IMR-90 (cell line): ENCODE results near the gene AHCTF1. TPM values are rescaled to one million over a fixed set of nuclear protein-coding genes. Genes with fewer than 3 reads are reported as not detected.

Experiments used
- ATAC-seq: fragments of 200-7000 bp; cut with Tn5 transposase; 2 replicates; pipeline ENCODE4 v1.9.1; 2020; ENCODE audit warnings: low read depth, mild to moderate bottlenecking, moderate library complexity
- BruUV-seq: library from RNA; stranded (reverse); fragments of 400-500 nt; replicated peaks from 2 replicates; lab custom pipeline; 2021; lab: Mats Ljungman, UMichigan
- CTCF ChIA-PET: fragments of 300-600 bp; formaldehyde crosslinking; extraction: SDS; loops from one replicate; lab custom pipeline; 2021; ENCODE audit warnings: antibody characterized with exemption; lab: Yijun Ruan, JAX
- POLR2A ChIA-PET: fragments of 300-600 bp; sonication (Branson Sonifier 250); formaldehyde crosslinking; loops from one replicate; lab custom pipeline; 2022; ENCODE audit warnings: antibody characterized with exemption; ENCODE audit not compliant: unreplicated experiment; lab: Charles Lee
- DNase-seq: peaks from one replicate; pipeline ENCODE4 v3.0.0; 2013
- H2AFZ ChIP-seq: replicated peaks from 2 replicates; pipeline ENCODE3; 2013; ENCODE audit warnings: low read length, mild to moderate bottlenecking; ENCODE audit not compliant: poor library complexity
- H2AK5ac ChIP-seq: 2 replicates; pipeline ENCODE4 v1.6.1; 2013; ENCODE audit warnings: low read depth, low read length, inconsistent platforms
- H2AK9ac ChIP-seq: replicated peaks from 2 replicates; pipeline ENCODE3; 2013; ENCODE audit warnings: mild to moderate bottlenecking, low read depth, low read length, moderate library complexity; ENCODE audit not compliant: poor library complexity
- H2BK120ac ChIP-seq: 2 replicates; pipeline ENCODE4 v1.6.1; 2013; ENCODE audit warnings: low read depth, low read length, inconsistent platforms
- H2BK15ac ChIP-seq: 3 replicates; pipeline ENCODE4 v1.6.1; 2013; ENCODE audit warnings: low read depth, low read length, inconsistent platforms
- H2BK20ac ChIP-seq: 2 replicates; pipeline ENCODE4 v1.6.1; 2013; ENCODE audit warnings: low read depth, mild to moderate bottlenecking, inconsistent platforms, low read length, moderate library complexity
- H2BK5ac ChIP-seq: 2 replicates; pipeline ENCODE4 v1.6.1; 2013; ENCODE audit warnings: mild to moderate bottlenecking, low read depth, low read length, inconsistent platforms; ENCODE audit not compliant: poor library complexity, severe bottlenecking
- H3K14ac ChIP-seq: replicated peaks from 2 replicates; pipeline ENCODE4 v1.6.1; 2013; ENCODE audit warnings: low read depth, low read length, inconsistent platforms
- H3K18ac ChIP-seq: 2 replicates; pipeline ENCODE4 v1.6.1; 2013; ENCODE audit warnings: low read depth, low read length, control low read depth
- H3K23ac ChIP-seq: 2 replicates; pipeline ENCODE4 v1.6.1; 2013; ENCODE audit warnings: low read depth, low read length, inconsistent platforms
- H3K27ac ChIP-seq: 2 replicates; pipeline ENCODE4 v1.5.1; 2013; ENCODE audit warnings: mild to moderate bottlenecking, control low read depth, low read length; ENCODE audit not compliant: insufficient read depth
- H3K27me3 ChIP-seq: 2 replicates; pipeline ENCODE4 v1.6.1; 2013; ENCODE audit warnings: low read length; ENCODE audit not compliant: control insufficient read depth, insufficient read depth
- H3K36me3 ChIP-seq: 2 replicates; pipeline ENCODE4 v1.6.1; 2013; ENCODE audit warnings: low read length, mixed read lengths; ENCODE audit not compliant: control insufficient read depth, insufficient read depth
- H3K4ac ChIP-seq: 2 replicates; pipeline ENCODE4 v1.6.1; 2013; ENCODE audit warnings: low read depth, low read length, inconsistent platforms
- H3K4me1 ChIP-seq: 2 replicates; pipeline ENCODE4 v1.6.1; 2013; ENCODE audit warnings: low read length, mixed read lengths; ENCODE audit not compliant: control insufficient read depth, insufficient read depth
- H3K4me2 ChIP-seq: 2 replicates; pipeline ENCODE4 v1.6.1; 2013; ENCODE audit warnings: low read depth, mild to moderate bottlenecking, control low read depth, low read length, moderate library complexity
- H3K4me3 ChIP-seq: 2 replicates; pipeline ENCODE4 v1.5.1; 2013; ENCODE audit warnings: low read depth, mild to moderate bottlenecking, control low read depth, low read length, moderate library complexity; ENCODE audit not compliant: insufficient read depth
- H3K56ac ChIP-seq: 2 replicates; pipeline ENCODE4 v1.6.1; 2013; ENCODE audit warnings: low read length, inconsistent platforms; ENCODE audit not compliant: insufficient read depth; ENCODE audit errors: extremely low read depth
- H3K79me1 ChIP-seq, 2 experiments: 2 replicates each; pipeline ENCODE4 v1.6.1; 2013; ENCODE audit warnings: low read length in 2 of 2, inconsistent platforms in 1 of 2, low read depth in 1 of 2
- H3K9ac ChIP-seq: 2 replicates; pipeline ENCODE4 v1.6.1; 2013; ENCODE audit warnings: low read depth, low read length, control low read depth
- H3K9me1 ChIP-seq: 2 replicates; pipeline ENCODE4 v1.6.1; 2013; ENCODE audit warnings: low read length, inconsistent platforms; ENCODE audit not compliant: insufficient read depth
- H3K9me3 ChIP-seq: 2 replicates; pipeline ENCODE4 v1.6.1; 2013; ENCODE audit warnings: low read length; ENCODE audit not compliant: control insufficient read depth, insufficient read depth
- H4K20me1 ChIP-seq: 2 replicates; pipeline ENCODE4 v1.6.1; 2013; ENCODE audit warnings: low read length, inconsistent platforms; ENCODE audit not compliant: insufficient read depth
- H4K5ac ChIP-seq: 2 replicates; pipeline ENCODE4 v1.6.1; 2013; ENCODE audit warnings: mild to moderate bottlenecking, low read depth, low read length, control low read depth
- H4K8ac ChIP-seq, 2 experiments: 2 replicates each; pipeline ENCODE4 v1.6.1; 2013; ENCODE audit warnings: low read depth in 2 of 2, low read length in 2 of 2, control low read depth in 1 of 2, inconsistent platforms in 1 of 2
- H4K91ac ChIP-seq: 2 replicates; pipeline ENCODE4 v1.6.1; 2013; ENCODE audit warnings: low read depth, low read length, inconsistent platforms; ENCODE audit not compliant: insufficient read depth
- BHLHE40 ChIP-seq: fragments of 150-350 bp; IDR thresholded peaks from 2 replicates; pipeline ENCODE4 v1.6.1; 2016; ENCODE audit warnings: mild to moderate bottlenecking, low read depth, low read length
- CEBPB ChIP-seq: IDR thresholded peaks from 2 replicates; pipeline ENCODE4 v1.6.1; 2012; ENCODE audit warnings: low read depth, low read length, improper control_type of control experiment
- CHD1 ChIP-seq: IDR thresholded peaks from 2 replicates; pipeline ENCODE4 v1.6.1; 2012; ENCODE audit warnings: low read depth, low read length, improper control_type of control experiment
- FOS ChIP-seq: fragments of 150-350 bp; IDR thresholded peaks from 2 replicates; pipeline ENCODE4 v1.6.1; 2016; ENCODE audit warnings: low read depth, low read length
- MAFK ChIP-seq: IDR thresholded peaks from 2 replicates; pipeline ENCODE4 v1.6.1; 2012; ENCODE audit warnings: low read depth, low read length, improper control_type of control experiment
- MAZ ChIP-seq: IDR thresholded peaks from 2 replicates; pipeline ENCODE4 v1.6.1; 2012; ENCODE audit warnings: low read depth, mild to moderate bottlenecking, low read length, improper control_type of control experiment, moderate library complexity, borderline replicate concordance
- MXI1 ChIP-seq: IDR thresholded peaks from 2 replicates; pipeline ENCODE4 v1.6.1; 2012; ENCODE audit warnings: low read depth, mild to moderate bottlenecking, low read length, moderate library complexity, borderline replicate concordance
- POLR2A ChIP-seq: IDR thresholded peaks from 2 replicates; pipeline ENCODE4 v1.6.1; 2012; ENCODE audit warnings: mild to moderate bottlenecking, low read depth, low read length
- RCOR1 ChIP-seq: IDR thresholded peaks from 2 replicates; pipeline ENCODE4 v1.6.1; 2012; ENCODE audit warnings: mild to moderate bottlenecking, low read length, improper control_type of control experiment; ENCODE audit not compliant: insufficient replicate concordance
- RFX5 ChIP-seq: IDR thresholded peaks from 2 replicates; pipeline ENCODE4 v1.8.0; 2012; ENCODE audit warnings: low read depth, mild to moderate bottlenecking, low read length, moderate library complexity
- SMC3 ChIP-seq: fragments of 150-350 bp; IDR thresholded peaks from 2 replicates; pipeline ENCODE4 v1.6.1; 2016; ENCODE audit warnings: low read depth, mild to moderate bottlenecking, antibody characterized with exemption, low read length, moderate library complexity
- USF2 ChIP-seq: fragments of 150-350 bp; IDR thresholded peaks from 2 replicates; pipeline ENCODE4 v1.6.1; 2017; ENCODE audit warnings: mild to moderate bottlenecking, antibody characterized with exemption, low read length, low read depth
- WGBS, 2 experiments: methylation state at CpG; one replicate each; pipeline versions ENCODE4 v1.1.5 to v1.1.7; 2013; ENCODE audit warnings: missing lambda C conversion rate in 2 of 2; ENCODE audit not compliant: insufficient read length in 1 of 2; ENCODE audit errors: extremely low coverage in 2 of 2; 5-methylcytosine and 5-hydroxymethylcytosine counted together
- dilution Hi-C: fragments of 300-500 bp; cut with HindIII; formaldehyde crosslinking; loops from one replicate; pipeline ENCODE4 v1.14.3; 2018; ENCODE audit warnings: low sequenced_read_pairs; ENCODE audit not compliant: unreplicated experiment
- in situ Hi-C: fragments of 300-500 bp; cut with MboI; formaldehyde crosslinking; loops from 3 replicates; pipeline ENCODE4 v1.14.3; 2019; ENCODE audit warnings: low sequenced_read_pairs, inconsistent platforms, mixed read lengths
- intact Hi-C: fragments of 100-400 bp; cut with micrococcal nuclease; formaldehyde crosslinking; loops from 2 replicates; pipeline ENCODE4 v1.10.0; 2022
- polyA plus RNA-seq, 3 experiments: library from polyadenylated mRNA; depleted of rRNA; stranded (reverse); fragments of >200 nt; gene quantifications; 2 replicates each; pipeline ENCODE4 v1.2.3, GENCODE V29; 2012; ENCODE audit warnings: low replicate concordance in 1 of 3
- total RNA-seq: library from RNA; depleted of rRNA; stranded (reverse); fragments of >200 nt; gene quantifications from 2 replicates; pipeline ENCODE4 v1.2.3, GENCODE V29; 2012
- TF ChIP-seq, protein P1 (sequence below): fragments of 150-350 bp; IDR thresholded peaks from 2 replicates; pipeline ENCODE4 v1.6.1; 2016; ENCODE audit warnings: low read depth, mild to moderate bottlenecking, low read length, moderate library complexity, borderline replicate concordance
- TF ChIP-seq, protein P2 (sequence below): conservative IDR thresholded peaks from 2 replicates; pipeline ENCODE4 v1.5.1; 2012; ENCODE audit warnings: mild to moderate bottlenecking, low read depth, low read length, improper control_type of control experiment

Gene AHCTF1
- total and polyA plus RNA-seq, 2 of the 4 experiments (the other 2 are of a cell fraction), result 8.9 to 29.0 TPM

DNA sequence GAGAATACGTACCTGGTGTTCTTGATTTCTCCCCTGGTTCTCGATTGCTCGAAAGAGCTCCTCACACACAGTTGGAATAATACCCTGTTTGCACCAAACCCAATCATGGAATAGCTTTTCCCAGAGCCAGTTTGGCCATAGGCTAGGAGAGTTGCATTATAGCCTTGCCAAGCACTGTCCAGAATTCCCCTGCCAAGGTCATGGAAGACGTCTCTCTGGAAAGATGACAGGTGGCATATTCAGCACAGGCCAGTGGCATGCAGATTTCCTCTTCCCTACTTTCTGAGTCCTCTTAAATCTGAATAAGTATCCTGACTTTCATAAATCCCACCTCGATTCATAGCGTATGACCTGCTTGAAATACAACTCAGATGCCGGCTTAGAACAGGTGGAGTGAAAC, 111.1 kb downstream of the AHCTF1 start:
- H4K20me1 ChIP-seq, result no peaks in the 10 kb centered on the region
- H2AK9ac ChIP-seq, result no peak overlapping the region
- H4K8ac ChIP-seq, result no peak overlapping the region
- ATAC-seq, result no peak
- dilution Hi-C loops, result no loop called here
- no peak overlapping the region for H3K18ac ChIP-seq
- TF ChIP-seq, protein P1, sequence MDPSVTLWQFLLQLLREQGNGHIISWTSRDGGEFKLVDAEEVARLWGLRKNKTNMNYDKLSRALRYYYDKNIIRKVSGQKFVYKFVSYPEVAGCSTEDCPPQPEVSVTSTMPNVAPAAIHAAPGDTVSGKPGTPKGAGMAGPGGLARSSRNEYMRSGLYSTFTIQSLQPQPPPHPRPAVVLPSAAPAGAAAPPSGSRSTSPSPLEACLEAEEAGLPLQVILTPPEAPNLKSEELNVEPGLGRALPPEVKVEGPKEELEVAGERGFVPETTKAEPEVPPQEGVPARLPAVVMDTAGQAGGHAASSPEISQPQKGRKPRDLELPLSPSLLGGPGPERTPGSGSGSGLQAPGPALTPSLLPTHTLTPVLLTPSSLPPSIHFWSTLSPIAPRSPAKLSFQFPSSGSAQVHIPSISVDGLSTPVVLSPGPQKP, result no peak
- TF ChIP-seq MXI1 (no peak), USF2 (no peak), MAFK (no peak), SMC3 (no peak), POLR2A (no peak), RCOR1 (no peak), CHD1 (no peak), MAZ (no peak), BHLHE40 (no peak), RFX5 (no peak), CEBPB (no peak), FOS (no peak)
- TF ChIP-seq, protein P2, sequence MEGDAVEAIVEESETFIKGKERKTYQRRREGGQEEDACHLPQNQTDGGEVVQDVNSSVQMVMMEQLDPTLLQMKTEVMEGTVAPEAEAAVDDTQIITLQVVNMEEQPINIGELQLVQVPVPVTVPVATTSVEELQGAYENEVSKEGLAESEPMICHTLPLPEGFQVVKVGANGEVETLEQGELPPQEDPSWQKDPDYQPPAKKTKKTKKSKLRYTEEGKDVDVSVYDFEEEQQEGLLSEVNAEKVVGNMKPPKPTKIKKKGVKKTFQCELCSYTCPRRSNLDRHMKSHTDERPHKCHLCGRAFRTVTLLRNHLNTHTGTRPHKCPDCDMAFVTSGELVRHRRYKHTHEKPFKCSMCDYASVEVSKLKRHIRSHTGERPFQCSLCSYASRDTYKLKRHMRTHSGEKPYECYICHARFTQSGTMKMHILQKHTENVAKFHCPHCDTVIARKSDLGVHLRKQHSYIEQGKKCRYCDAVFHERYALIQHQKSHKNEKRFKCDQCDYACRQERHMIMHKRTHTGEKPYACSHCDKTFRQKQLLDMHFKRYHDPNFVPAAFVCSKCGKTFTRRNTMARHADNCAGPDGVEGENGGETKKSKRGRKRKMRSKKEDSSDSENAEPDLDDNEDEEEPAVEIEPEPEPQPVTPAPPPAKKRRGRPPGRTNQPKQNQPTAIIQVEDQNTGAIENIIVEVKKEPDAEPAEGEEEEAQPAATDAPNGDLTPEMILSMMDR, result no peak
- no peak overlapping the region for H4K5ac ChIP-seq
- no peak overlapping the region for H3K27ac ChIP-seq
- H2BK15ac ChIP-seq, result no peak overlapping the region
- no peak overlapping the region for H3K4me3 ChIP-seq
- no peak overlapping the region for H3K56ac ChIP-seq
- H2BK20ac ChIP-seq, result no peak overlapping the region
- H2AK5ac ChIP-seq, result no peak overlapping the region
- no peak overlapping the region for H3K14ac ChIP-seq
- H2BK5ac ChIP-seq, result no peak overlapping the region
- no peaks in the 10 kb centered on the region for H3K4me1 ChIP-seq
- no peaks in the 10 kb centered on the region for H3K79me1 ChIP-seq
- no peak overlapping the region for H2BK120ac ChIP-seq
- no peak overlapping the region for H3K4ac ChIP-seq
- DNase-seq, result no peak
- intact Hi-C loops, result no loop called here
- H3K9ac ChIP-seq, result no peak overlapping the region
- H3K9me3 ChIP-seq, result no peaks in the 10 kb centered on the region
- POLR2A ChIA-PET, result no interaction called here
- no peak overlapping the region for H3K23ac ChIP-seq
- CTCF ChIA-PET, result no interaction called here
- in situ Hi-C loops, result no loop called here
- H3K9me1 ChIP-seq, result no peaks in the 10 kb centered on the region
- no peak overlapping the region for H3K4me2 ChIP-seq
- BruUV-seq, result no TSS peak
- no peak overlapping the region for H2AFZ ChIP-seq
- H3K36me3 ChIP-seq, result no peaks in the 10 kb centered on the region
- H4K91ac ChIP-seq, result no peak overlapping the region
- 60% methylated on average over 1 of the region's 7 CpGs; no CpG with 5 or more reads in 1 of the 2 experiments for WGBS, 2 experiments
- H3K27me3 ChIP-seq, result peaks cover 8% of the 10 kb centered on the region
